NAMALWA (cell line): ENCODE data around the gene IRX2.
A peak's percentile ranks its signal among the peaks of the same experiment; 100 is the strongest.

ENCODE experiments used
- DNase-seq: peaks from one replicate; pipeline ENCODE4 v3.0.0-alpha.2; 2015; ENCODE audit warnings: low spot score

Gene IRX2

GRCh38 chr5:2741956-2742355, 9.5 kb downstream of the IRX2 start:
- no peak for DNase-seq

- no peak for DNase-seq
Observed at GRCh38 chr5:2740876-2741555, 10.5 kb downstream of the IRX2 start.

- DNase-seq, result no peak
Observed at GRCh38 chr5:2740051-2740875, 11.2 kb downstream of the IRX2 start.

GRCh38 chr5:2739360-2740050, 12.0 kb downstream of the IRX2 start:
- DNase-seq, result no peak

GRCh38 chr5:2738700-2739359, 12.6 kb downstream of the IRX2 start:
- DNase-seq, result no peak

GRCh38 chr5:2738156-2738699, 13.2 kb downstream of the IRX2 start:
- DNase-seq, result no peak

GRCh38 chr5:2737273-2738155, 14.0 kb downstream of the IRX2 start:
- DNase-seq, result no peak

- DNase-seq, result no peak
Observed at GRCh38 chr5:2736872-2737271, 14.6 kb downstream of the IRX2 start.

- no peak for DNase-seq
Observed at GRCh38 chr5:2735996-2736395, 15.5 kb downstream of the IRX2 start.

- peak; percentile 12 for DNase-seq
Observed at GRCh38 chr5:2732850-2733249, 18.6 kb downstream of the IRX2 start.

- DNase-seq, result no peak
Observed at GRCh38 chr5:2732004-2732403, 19.5 kb downstream of the IRX2 start.

GRCh38 chr5:2729189-2729588, 22.3 kb downstream of the IRX2 start:
- DNase-seq, result no peak

GRCh38 chr5:2727550-2727949, 23.9 kb downstream of the IRX2 start:
- no peak for DNase-seq

GRCh38 chr5:2725980-2726765, 25.3 kb downstream of the IRX2 start:
- DNase-seq, result no peak

- no peak for DNase-seq
Observed at GRCh38 chr5:2724831-2725230, 26.6 kb downstream of the IRX2 start.

- no peak for DNase-seq
Observed at GRCh38 chr5:2724031-2724581, 27.4 kb downstream of the IRX2 start.

GRCh38 chr5:2722901-2723300, 28.6 kb downstream of the IRX2 start:
- no peak for DNase-seq

GRCh38 chr5:2721385-2722138, 29.9 kb downstream of the IRX2 start:
- no peak for DNase-seq

- DNase-seq, result no peak
Observed at GRCh38 chr5:2719332-2719731, 32.1 kb downstream of the IRX2 start.
